ENCODE results near the gene ELOVL7. TPM values are rescaled to one million over a fixed set of nuclear protein-coding genes. Genes with fewer than 3 reads are reported as not detected.

ELOVL7 gene
- polyA plus RNA-seq, 3 donors = 0.21 to 0.36 (median 0.33) TPM

DNA sequence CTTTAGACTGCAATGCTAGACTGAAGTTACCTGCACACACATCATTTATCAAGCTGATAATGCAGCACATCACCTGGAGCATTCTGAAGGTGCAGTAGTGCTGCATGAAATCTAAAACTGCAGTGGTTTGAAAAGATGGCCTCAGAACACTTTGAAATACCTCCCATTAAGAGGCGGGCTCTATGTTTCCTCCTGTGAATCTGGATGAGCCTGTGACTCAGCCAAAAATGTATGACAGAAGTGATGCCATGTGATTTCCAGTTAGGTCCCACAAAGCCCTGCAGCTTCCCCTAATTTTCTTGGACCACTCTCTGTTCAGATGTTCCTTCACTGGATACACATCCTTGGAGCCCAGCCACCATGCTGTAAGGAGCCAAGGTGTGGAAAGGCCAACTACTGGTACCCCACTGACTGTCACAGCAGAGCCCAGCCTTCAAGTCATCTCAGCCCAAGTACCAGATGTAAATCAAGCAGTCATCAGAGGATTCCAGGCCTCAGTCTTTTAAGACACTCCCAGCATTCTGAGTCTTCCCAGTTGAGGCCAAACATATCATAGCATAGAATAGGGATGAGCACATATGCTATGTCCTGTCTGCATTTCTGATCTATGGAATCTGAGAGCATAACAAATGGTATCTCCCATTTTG is 116.9 kb downstream of the ELOVL7 start:
- no peaks in the 10 kb centered on the region for H3K4me1 Mint-ChIP-seq
- Histone ChIP-seq H2AFZ (ENCODE audit: insufficient read depth, low read depth, low read length, poor library complexity, severe bottlenecking) (no peak overlapping the region), H3K27me3 (ENCODE audit: control insufficient read depth in 2 of 2, insufficient read depth in 2 of 2, low read length in 2 of 2) (no peaks in the 10 kb centered on the region), H3K4me3 (replicated peaks in 1 of 3; ENCODE audit: low read depth in 2 of 3, low read length in 3 of 3) (no peak overlapping the region), H3K4me1 (ENCODE audit: control insufficient read depth in 1 of 2, insufficient read depth in 2 of 2, low read length in 2 of 2) (no peaks in the 10 kb centered on the region), H3K36me3 (replicated peaks in 1 of 2; ENCODE audit: control insufficient read depth in 1 of 2, insufficient read depth in 2 of 2, low read length in 2 of 2) (no peaks in the 10 kb centered on the region), H3K27ac (ENCODE audit: low read depth in 1 of 2, low read length in 2 of 2) (no peak overlapping the region), H3K79me2 (ENCODE audit: insufficient read depth, low read length) (no peaks in the 10 kb centered on the region), H3K4me2 (replicated peaks; ENCODE audit: extremely low read depth, low read length, poor library complexity, severe bottlenecking) (no peak overlapping the region), H3K9ac (ENCODE audit: insufficient read depth, low read length, poor library complexity, severe bottlenecking) (no peak overlapping the region), H4K20me1 (ENCODE audit: insufficient read depth, low read length) (no peaks in the 10 kb centered on the region), H3K9me3 (replicated peaks in 1 of 2; ENCODE audit: control insufficient read depth in 1 of 2, insufficient read depth in 1 of 2, low read length in 2 of 2) (peaks cover 0 to 10% of the 10 kb centered on the region in 2 donors)
- peaks cover 0 to 6% (median 2%) of the 10 kb centered on the region in 3 donors for H3K27me3 Mint-ChIP-seq (ENCODE audit: low read depth in 3 of 3)
- DNase-seq = no peak
- H3K27ac Mint-ChIP-seq = no peak overlapping the region
- peaks cover 3 to 22% (median 10%) of the 10 kb centered on the region in 7 donors for H3K9me3 Mint-ChIP-seq
- no peaks in the 10 kb centered on the region for H3K36me3 Mint-ChIP-seq
- no CpG with 5 or more reads among the region's 1 CpG for WGBS (ENCODE audit: insufficient coverage)
- H3K4me3 Mint-ChIP-seq = no peak overlapping the region
- intact Hi-C loops (cut with micrococcal nuclease) = no loop called here
- TF ChIP-seq, protein P1, sequence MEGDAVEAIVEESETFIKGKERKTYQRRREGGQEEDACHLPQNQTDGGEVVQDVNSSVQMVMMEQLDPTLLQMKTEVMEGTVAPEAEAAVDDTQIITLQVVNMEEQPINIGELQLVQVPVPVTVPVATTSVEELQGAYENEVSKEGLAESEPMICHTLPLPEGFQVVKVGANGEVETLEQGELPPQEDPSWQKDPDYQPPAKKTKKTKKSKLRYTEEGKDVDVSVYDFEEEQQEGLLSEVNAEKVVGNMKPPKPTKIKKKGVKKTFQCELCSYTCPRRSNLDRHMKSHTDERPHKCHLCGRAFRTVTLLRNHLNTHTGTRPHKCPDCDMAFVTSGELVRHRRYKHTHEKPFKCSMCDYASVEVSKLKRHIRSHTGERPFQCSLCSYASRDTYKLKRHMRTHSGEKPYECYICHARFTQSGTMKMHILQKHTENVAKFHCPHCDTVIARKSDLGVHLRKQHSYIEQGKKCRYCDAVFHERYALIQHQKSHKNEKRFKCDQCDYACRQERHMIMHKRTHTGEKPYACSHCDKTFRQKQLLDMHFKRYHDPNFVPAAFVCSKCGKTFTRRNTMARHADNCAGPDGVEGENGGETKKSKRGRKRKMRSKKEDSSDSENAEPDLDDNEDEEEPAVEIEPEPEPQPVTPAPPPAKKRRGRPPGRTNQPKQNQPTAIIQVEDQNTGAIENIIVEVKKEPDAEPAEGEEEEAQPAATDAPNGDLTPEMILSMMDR (IDR thresholded peaks at IDR 0.05) = no peak

DNA sequence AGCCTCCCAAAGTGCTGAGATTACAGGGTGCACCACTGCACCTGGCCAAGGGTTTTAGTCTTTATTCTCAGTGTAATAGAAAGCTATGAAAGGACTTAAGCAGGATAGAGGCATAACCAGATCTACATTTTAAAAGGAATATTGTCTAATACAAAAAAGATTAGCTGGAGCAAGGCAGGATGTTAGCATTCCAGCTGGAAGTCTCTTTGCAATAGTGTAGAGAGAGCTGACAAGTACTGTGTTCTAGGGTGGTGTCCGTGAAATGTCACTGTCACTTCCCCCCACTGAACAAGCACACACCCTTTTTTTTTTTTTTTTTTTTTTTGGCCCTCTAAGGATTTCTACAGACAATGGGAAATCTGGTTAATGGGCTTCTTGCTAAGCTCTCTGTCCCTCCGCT is 119.9 kb downstream of the ELOVL7 start:
- no peaks in the 10 kb centered on the region for H4K20me1 ChIP-seq (ENCODE audit: insufficient read depth, low read length)
- WGBS (ENCODE audit: insufficient coverage) = no CpG with 5 or more reads among the region's 2 CpGs
- no peak overlapping the region for H3K9ac ChIP-seq (ENCODE audit: insufficient read depth, low read length, poor library complexity, severe bottlenecking)
- H3K27ac ChIP-seq (ENCODE audit: low read depth in 1 of 2, low read length in 2 of 2) = no peak overlapping the region
- no peaks in the 10 kb centered on the region for H3K36me3 ChIP-seq (replicated peaks in 1 of 2; ENCODE audit: control insufficient read depth in 1 of 2, insufficient read depth in 2 of 2, low read length in 2 of 2)
- no peaks in the 10 kb centered on the region for H3K27me3 ChIP-seq (ENCODE audit: control insufficient read depth in 2 of 2, insufficient read depth in 2 of 2, low read length in 2 of 2)
- intact Hi-C loops (cut with micrococcal nuclease) = no loop called here
- Mint-ChIP-seq H3K4me1 (no peaks in the 10 kb centered on the region), H3K36me3 (no peaks in the 10 kb centered on the region), H3K27me3 (ENCODE audit: low read depth in 3 of 3) (peaks cover 0 to 3% (median 1%) of the 10 kb centered on the region in 3 donors), H3K9me3 (peaks cover 2 to 14% (median 3%) of the 10 kb centered on the region in 7 donors), H3K4me3 (no peak overlapping the region), H3K27ac (no peak overlapping the region)
- TF ChIP-seq, protein P1 (IDR thresholded peaks at IDR 0.05) = no peak
- H3K9me3 ChIP-seq (replicated peaks in 1 of 2; ENCODE audit: control insufficient read depth in 1 of 2, insufficient read depth in 1 of 2, low read length in 2 of 2) = peaks cover 0 to 5% of the 10 kb centered on the region in 2 donors
- no peaks in the 10 kb centered on the region for H3K79me2 ChIP-seq (ENCODE audit: insufficient read depth, low read length)
- H3K4me3 ChIP-seq (replicated peaks in 1 of 3; ENCODE audit: low read depth in 2 of 3, low read length in 3 of 3) = no peak overlapping the region
- no peak overlapping the region for H3K4me2 ChIP-seq (replicated peaks; ENCODE audit: extremely low read depth, low read length, poor library complexity, severe bottlenecking)
- no peak overlapping the region for H2AFZ ChIP-seq (ENCODE audit: insufficient read depth, low read depth, low read length, poor library complexity, severe bottlenecking)
- H3K4me1 ChIP-seq (ENCODE audit: control insufficient read depth in 1 of 2, insufficient read depth in 2 of 2, low read length in 2 of 2) = no peaks in the 10 kb centered on the region
- DNase-seq = no peak
